GM23248 (cell line): ENCODE data around the gene ZNF33A. TPM values are rescaled to one million over a fixed set of nuclear protein-coding genes. Genes with fewer than 3 reads are reported as not detected.

Experiments used
- DNase-seq: peaks from one replicate; pipeline ENCODE4 v3.0.0-alpha.2; 2015
- H2AFZ ChIP-seq: fragments of 200-600 bp; sonication (generic); 2 replicates; pipeline ENCODE4 v1.6.1; 2016; ENCODE audit warnings: antibody characterized with exemption
- H3F3A ChIP-seq: fragments of 200-600 bp; sonication (generic); 2 replicates; pipeline ENCODE4 v1.6.1; 2016; ENCODE audit warnings: mild to moderate bottlenecking, antibody characterized with exemption, mixed run types; ENCODE audit not compliant: insufficient read depth
- H3K27ac ChIP-seq: fragments of 200-600 bp; sonication (generic); 2 replicates; pipeline ENCODE4 v1.5.1; 2016; ENCODE audit warnings: mild to moderate bottlenecking
- H3K27me3 ChIP-seq: fragments of 200-600 bp; sonication (generic); replicated peaks from 2 replicates; pipeline ENCODE4 v1.6.1; 2016; ENCODE audit warnings: mild to moderate bottlenecking; ENCODE audit not compliant: insufficient read depth
- H3K36me3 ChIP-seq: fragments of 200-600 bp; sonication (generic); 2 replicates; pipeline ENCODE4 v1.6.1; 2016; ENCODE audit warnings: low read depth, mild to moderate bottlenecking
- H3K4me1 ChIP-seq: fragments of 200-600 bp; sonication (generic); 2 replicates; pipeline ENCODE4 v1.6.1; 2016; ENCODE audit warnings: mild to moderate bottlenecking; ENCODE audit not compliant: insufficient read depth
- H3K4me2 ChIP-seq: fragments of 200-600 bp; sonication (generic); one replicate; pipeline ENCODE4 v1.6.1; 2016; ENCODE audit warnings: mild to moderate bottlenecking; ENCODE audit not compliant: unreplicated experiment
- H3K4me3 ChIP-seq: fragments of 200-600 bp; sonication (generic); 2 replicates; pipeline ENCODE4 v1.5.1; 2016; ENCODE audit warnings: mild to moderate bottlenecking
- H3K79me2 ChIP-seq: fragments of 200-600 bp; sonication (generic); 2 replicates; pipeline ENCODE4 v1.6.1; 2016; ENCODE audit warnings: mild to moderate bottlenecking; ENCODE audit not compliant: insufficient read depth
- H3K9ac ChIP-seq: fragments of 200-600 bp; sonication (generic); 2 replicates; pipeline ENCODE4 v1.6.1; 2016; ENCODE audit warnings: mild to moderate bottlenecking
- H3K9me2 ChIP-seq: fragments of 200-600 bp; sonication (generic); 2 replicates; pipeline ENCODE4 v1.6.1; 2016; ENCODE audit warnings: mixed run types, mild to moderate bottlenecking, moderate library complexity; ENCODE audit not compliant: insufficient read depth
- H3K9me3 ChIP-seq: fragments of 200-600 bp; sonication (generic); one replicate; pipeline ENCODE4 v1.6.1; 2017; ENCODE audit warnings: low read depth
- H4K20me1 ChIP-seq: fragments of 200-600 bp; sonication (generic); 2 replicates; pipeline ENCODE4 v1.6.0; 2016; ENCODE audit not compliant: insufficient read depth
- EZH2 ChIP-seq: fragments of 200-600 bp; sonication (generic); IDR thresholded peaks from 2 replicates; pipeline ENCODE4 v1.6.1; 2018; ENCODE audit warnings: antibody characterized with exemption, mild to moderate bottlenecking; ENCODE audit not compliant: insufficient read depth, poor library complexity, severe bottlenecking
- EZH2phosphoT487 ChIP-seq: fragments of 200-600 bp; sonication (generic); IDR thresholded peaks from 2 replicates; pipeline ENCODE4 v1.6.1; 2018; ENCODE audit warnings: antibody characterized with exemption, moderate library complexity, mild to moderate bottlenecking, low read depth; ENCODE audit not compliant: insufficient read depth
- WGBS, 2 experiments: methylation state at CpG; one replicate each; pipeline ENCODE4 v1.1.6; 2015 to 2017; ENCODE audit warnings: low lambda C conversion rate in 2 of 2, low coverage in 1 of 2; ENCODE audit errors: missing lambda C conversion rate in 2 of 2; 5-methylcytosine and 5-hydroxymethylcytosine counted together
- in situ Hi-C: fragments of 300-500 bp; cut with MboI; formaldehyde crosslinking; loops from 2 replicates; pipeline ENCODE4 v1.15.0; 2020
- polyA plus RNA-seq: library from polyadenylated mRNA; unstranded; fragments of >200 nt; fragmentation: Nextera tagmentation; extraction: Ambion mirVana; gene quantifications from 2 replicates; pipeline ENCODE4 v1.2.1, GENCODE V29; 2016
- total RNA-seq: library from RNA; depleted of rRNA; stranded (reverse); fragments of >200 nt; shearing (Covaris generic); gene quantifications from 2 replicates; pipeline ENCODE4 v1.2.3, GENCODE V29; 2014; rRNA removed

The ZNF33A gene
- 6.6 and 29.2 TPM in 2 replicates for total RNA-seq
- 7.2 and 7.6 TPM in 2 replicates for polyA plus RNA-seq

DNA sequence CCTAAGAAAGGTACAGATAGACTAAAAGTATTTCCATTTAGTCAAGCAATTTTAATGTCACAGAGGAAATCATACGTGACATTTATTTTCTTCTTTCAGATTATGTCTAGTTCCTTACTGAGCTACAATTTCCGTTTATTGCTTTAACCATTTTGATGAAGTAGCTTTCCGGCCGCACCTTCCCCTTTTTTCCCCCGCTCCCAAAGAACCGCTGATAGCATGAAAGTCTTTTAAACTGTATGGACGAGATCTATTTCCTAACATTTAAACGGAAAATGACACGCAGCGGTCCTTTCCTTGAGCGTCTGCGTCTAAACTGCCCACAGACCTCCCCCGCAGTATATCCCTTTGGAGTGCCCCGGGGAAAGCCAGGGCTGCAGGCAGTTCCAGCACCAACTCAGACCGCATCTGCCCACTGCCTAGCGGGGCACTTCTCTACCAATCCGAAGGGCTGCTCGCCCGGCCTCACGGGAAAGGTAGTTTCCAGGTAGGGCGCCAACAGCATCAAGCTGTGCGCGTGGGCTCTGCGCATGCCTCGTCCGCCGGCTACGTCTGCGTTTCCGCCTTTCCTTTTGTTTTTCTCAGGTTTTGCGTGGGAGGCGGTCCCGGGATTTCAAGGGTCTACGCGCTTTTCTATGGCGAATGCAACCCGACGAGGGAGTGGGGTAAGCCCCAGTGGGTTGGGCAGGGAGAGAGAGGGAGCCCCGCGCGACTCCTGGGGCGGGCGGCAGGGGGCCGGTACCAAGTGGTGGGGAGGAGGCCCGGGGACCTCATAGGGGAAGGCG is at the start of gene ZNF33A:
Gene ZNF33A, plus strand, starts transcription at position 557 of the 785 bp plus-strand sequence. CDS start 1,667 bp downstream, outside the sequence.
- Histone ChIP-seq H3K9me3 (no peaks in the 10 kb centered on the region), H3F3A (peaks cover 12% of the 10 kb centered on the region; the same call in 1 of the 2 replicates), H3K79me2 (peaks cover 16% of the 10 kb centered on the region), H4K20me1 (no peaks in the 10 kb centered on the region), H3K9ac (peak within 1 kb of the TSS; percentile 91), H2AFZ (peak within 1 kb of the TSS; percentile 97), H3K27me3 (no peaks in the 10 kb centered on the region), H3K4me1 (0 out of 2 replicates have a peak, but pooled peaks cover 7% of the 10 kb centered on the region), H3K4me2 (peak within 1 kb of the TSS; percentile 88), H3K36me3 (no peaks in the 10 kb centered on the region), H3K27ac (peak within 1 kb of the TSS; percentile 95), H3K9me2 (no peaks in the 10 kb centered on the region), H3K4me3 (peak within 1 kb of the TSS; percentile 82)
- TF ChIP-seq EZH2phosphoT487 = no peak
- TF ChIP-seq EZH2 = no peak
- WGBS, 2 experiments = 1% methylated on average over 43 to 46 of the region's 46 CpGs
- peak; percentile 91 for DNase-seq
- in situ Hi-C loops = no loop called here

DNA sequence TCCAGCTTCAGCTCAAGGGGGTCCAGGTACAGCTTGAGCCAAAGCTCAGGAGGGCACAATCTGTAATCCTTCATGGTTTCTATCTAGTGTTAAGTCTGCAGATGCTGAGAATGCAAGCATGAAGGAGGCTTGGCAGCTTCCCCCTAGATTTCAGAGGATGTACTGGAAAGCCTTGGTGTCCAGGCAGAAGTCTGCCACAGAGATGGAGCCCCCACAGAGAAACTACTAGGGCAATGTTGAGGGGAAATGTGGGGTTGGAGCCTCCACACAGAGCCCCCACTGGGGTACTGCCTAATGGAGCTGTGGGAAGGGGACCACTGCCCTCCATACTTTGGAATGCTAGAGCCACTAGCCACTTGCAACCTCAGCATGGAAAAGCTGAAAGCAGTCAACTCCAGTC is 45.5 kb upstream of the ZNF33A start:
- Histone ChIP-seq H2AFZ (no peak overlapping the region), H3K36me3 (peaks cover 23% of the 10 kb centered on the region), H3K79me2 (peaks cover 10% of the 10 kb centered on the region), H3K27ac (no peak overlapping the region), H3K9ac (no peak overlapping the region), H3K4me2 (no peak overlapping the region), H3K9me3 (no peaks in the 10 kb centered on the region), H3K9me2 (no peaks in the 10 kb centered on the region), H3K4me1 (no peaks in the 10 kb centered on the region), H3K27me3 (no peaks in the 10 kb centered on the region), H3F3A (no peaks in the 10 kb centered on the region), H3K4me3 (no peak overlapping the region), H4K20me1 (no peaks in the 10 kb centered on the region; the same call in 1 of the 2 replicates)
- no peak for DNase-seq
- TF ChIP-seq EZH2phosphoT487 = no peak
- no peak for TF ChIP-seq EZH2
- in situ Hi-C loops = no loop called here

DNA sequence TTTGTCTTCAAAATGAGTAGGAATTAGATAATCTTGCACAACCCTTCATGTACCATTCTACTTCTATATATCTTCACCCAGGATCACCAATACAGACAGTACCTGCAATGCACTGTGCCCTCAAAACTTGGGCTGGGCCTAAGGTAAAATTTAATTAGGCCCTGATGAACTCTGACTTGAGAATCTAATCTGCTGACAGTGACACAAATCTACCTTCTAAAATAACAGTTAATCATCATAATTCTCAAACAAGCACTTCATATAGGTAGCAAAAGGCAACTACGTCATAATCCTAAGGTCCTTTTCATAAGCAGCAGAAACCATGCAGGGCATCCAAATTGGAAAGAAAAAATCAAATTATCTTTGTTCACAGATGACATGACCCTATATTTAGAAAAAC is 38.1 kb upstream of the ZNF33A start:
- Histone ChIP-seq H3K9ac (no peak overlapping the region), H3K36me3 (peaks cover 28% of the 10 kb centered on the region), H3K9me2 (no peaks in the 10 kb centered on the region), H3K4me3 (no peak overlapping the region), H2AFZ (no peak overlapping the region), H3K79me2 (peaks cover 48% of the 10 kb centered on the region), H3K27me3 (no peaks in the 10 kb centered on the region), H3K4me1 (peaks cover 12% of the 10 kb centered on the region), H3K4me2 (no peak overlapping the region), H4K20me1 (no peaks in the 10 kb centered on the region), H3K9me3 (no peaks in the 10 kb centered on the region), H3F3A (peaks cover 16% of the 10 kb centered on the region), H3K27ac (no peak overlapping the region)
- DNase-seq = no peak
- WGBS, 2 experiments = 98 to 100% methylated on average over 1 of the region's 1 CpG
- in situ Hi-C loops = no loop called here
- TF ChIP-seq EZH2 = no peak

GRCh38 chr10:37975401-37975991 is 35.0 kb upstream of the ZNF33A start:
- peaks cover 12% of the 10 kb centered on the region for H3K4me1 ChIP-seq
- H2AFZ ChIP-seq = peak overlapping the region; percentile 99
- H3K27me3 ChIP-seq = no peaks in the 10 kb centered on the region
- H3K36me3 ChIP-seq = peaks cover 5% of the 10 kb centered on the region; the same call in 1 of the 2 replicates
- H4K20me1 ChIP-seq = no peaks in the 10 kb centered on the region
- peak; percentile 64 for DNase-seq
- H3K9me3 ChIP-seq = no peaks in the 10 kb centered on the region
- in situ Hi-C loops = loop anchor here (25.0 kb wide), 1 partner anchor 387 kb away; no protein-coding TSS in a partner anchor
- H3K4me2 ChIP-seq = peak overlapping the region; percentile 100
- WGBS, 2 experiments = 29 to 36% methylated on average over 5 of the region's 5 CpGs
- peak overlapping the region; percentile 90 for H3K4me3 ChIP-seq
- H3K9me2 ChIP-seq = no peaks in the 10 kb centered on the region
- TF ChIP-seq EZH2 = no peak
- H3K27ac ChIP-seq = peak overlapping the region; percentile 88
- peak overlapping the region; percentile 98 for H3K9ac ChIP-seq
- H3F3A ChIP-seq = peaks cover 16% of the 10 kb centered on the region
- peaks cover 48% of the 10 kb centered on the region for H3K79me2 ChIP-seq
